Lung (tissue), 12 donors: ENCODE data around the gene HS6ST3. TPM values are rescaled to one million over a fixed set of nuclear protein-coding genes. Genes with fewer than 3 reads are reported as not detected.

Source experiments
- ATAC-seq: fragments of 200-7000 bp; cut with Tn5 transposase; one replicate; pipeline ENCODE4 v1.9.1; 2020; ENCODE audit warnings: moderate number of reproducible peaks; ENCODE audit not compliant: insufficient read depth, low FRiP score
- DNase-seq, 3 donors: peaks; one replicate each; pipeline ENCODE4 v3.0.0-alpha.2; 2013 to 2017
- H3K27ac ChIP-seq, 2 donors: one replicate each; pipeline ENCODE4 v1.5.1; 2013; ENCODE audit warnings: mild to moderate bottlenecking in 2 of 2, moderate library complexity in 2 of 2, control low read depth in 1 of 2, inconsistent platforms in 1 of 2, low read depth in 1 of 2, low read length in 1 of 2
- H3K27me3 ChIP-seq, 3 donors: one replicate each; pipeline ENCODE4 v1.5.1; 2013; ENCODE audit warnings: low read length in 2 of 3; ENCODE audit not compliant: control insufficient read depth in 3 of 3, insufficient read depth in 3 of 3
- H3K36me3 ChIP-seq, 4 donors: one replicate each; pipeline ENCODE4 v1.5.1; 2013; ENCODE audit warnings: low read length in 4 of 4, mild to moderate bottlenecking in 1 of 4, moderate library complexity in 1 of 4; ENCODE audit not compliant: control insufficient read depth in 4 of 4, insufficient read depth in 4 of 4
- H3K4me1 ChIP-seq, 5 donors: one replicate each; pipeline ENCODE4 v1.5.1; 2013; ENCODE audit warnings: low read length in 5 of 5, mild to moderate bottlenecking in 2 of 5, moderate library complexity in 1 of 5; ENCODE audit not compliant: control insufficient read depth in 5 of 5, insufficient read depth in 5 of 5
- H3K4me3 ChIP-seq: one replicate; pipeline ENCODE4 v1.5.1; 2013; ENCODE audit warnings: mild to moderate bottlenecking, control low read depth, moderate library complexity
- H3K9ac ChIP-seq, 2 donors: one replicate each; pipeline ENCODE4 v1.5.1; 2013; ENCODE audit warnings: low read length in 2 of 2, control low read depth in 1 of 2; ENCODE audit not compliant: insufficient read depth in 1 of 2
- H3K9me3 ChIP-seq, 4 donors: one replicate each; pipeline ENCODE4 v1.5.1; 2013; ENCODE audit warnings: low read length in 3 of 4, mild to moderate bottlenecking in 1 of 4, moderate library complexity in 1 of 4; ENCODE audit not compliant: control insufficient read depth in 4 of 4, insufficient read depth in 3 of 4
- WGBS, 2 donors: extraction: QIAGEN DNeasy Blood & Tissue Kit; methylation state at CpG; one replicate each; pipeline ENCODE4 v1.1.7; 2013; 5-methylcytosine and 5-hydroxymethylcytosine counted together
- polyA plus RNA-seq, 2 donors: library from polyadenylated mRNA; stranded (reverse); fragments of 200-250 nt; gene quantifications; one replicate each; pipeline ENCODE4 v1.2.1, GENCODE V29; 2013
- total RNA-seq, 2 donors: library from RNA; depleted of rRNA in 1 of 2; stranded (reverse); fragments of >200 nt in 1 of 2; gene quantifications; one replicate each; pipeline ENCODE4 v1.2.1, GENCODE V29; 2014 to 2021
- TF ChIP-seq, protein P1 (sequence below): IDR thresholded peaks from 2 replicates; pipeline ENCODE4 v1.5.1; 2012; ENCODE audit warnings: mild to moderate bottlenecking; ENCODE audit errors: control extremely low read depth, extremely low read depth
- donor health status: control.
- donor health status: control.
- donor health status: Bipolar disorder and iron deficiency.
- donor health status: healthy.
- donor health status: DM: yes; HTN: yes; CAD: no.

Gene HS6ST3
- total and polyA plus RNA-seq, 4 donors: 0.01 to 0.17 (median 0.04) TPM

DNA sequence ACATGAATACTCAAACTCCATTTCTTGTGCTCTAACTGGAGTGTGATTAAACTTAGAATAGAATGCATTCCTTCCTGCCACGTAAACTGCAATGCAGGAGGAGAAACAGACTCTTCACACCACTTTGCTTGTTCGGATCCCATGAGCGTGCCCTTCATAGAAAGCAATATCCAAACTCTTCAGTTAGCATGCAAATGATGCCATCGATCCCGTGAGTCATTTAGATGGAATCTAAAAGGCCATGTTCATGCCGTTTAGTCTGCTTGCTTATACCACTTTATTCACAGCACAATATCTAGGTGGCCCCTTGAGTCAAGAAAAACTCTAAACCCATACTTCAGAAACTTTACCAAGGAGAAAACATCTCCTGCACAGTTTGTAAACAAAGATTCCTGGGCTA lies 678.6 kb downstream of the HS6ST3 start:
- Histone ChIP-seq H3K9me3 (no peaks in the 10 kb centered on the region), H3K27me3 (no peaks in the 10 kb centered on the region), H3K4me1 (no peaks in the 10 kb centered on the region), H3K9ac (no peak overlapping the region), H3K4me3 (no peak overlapping the region), H3K36me3 (no peaks in the 10 kb centered on the region), H3K27ac (no peak overlapping the region)
- ATAC-seq (no peak), DNase-seq (no peak)
- TF ChIP-seq, protein P1, sequence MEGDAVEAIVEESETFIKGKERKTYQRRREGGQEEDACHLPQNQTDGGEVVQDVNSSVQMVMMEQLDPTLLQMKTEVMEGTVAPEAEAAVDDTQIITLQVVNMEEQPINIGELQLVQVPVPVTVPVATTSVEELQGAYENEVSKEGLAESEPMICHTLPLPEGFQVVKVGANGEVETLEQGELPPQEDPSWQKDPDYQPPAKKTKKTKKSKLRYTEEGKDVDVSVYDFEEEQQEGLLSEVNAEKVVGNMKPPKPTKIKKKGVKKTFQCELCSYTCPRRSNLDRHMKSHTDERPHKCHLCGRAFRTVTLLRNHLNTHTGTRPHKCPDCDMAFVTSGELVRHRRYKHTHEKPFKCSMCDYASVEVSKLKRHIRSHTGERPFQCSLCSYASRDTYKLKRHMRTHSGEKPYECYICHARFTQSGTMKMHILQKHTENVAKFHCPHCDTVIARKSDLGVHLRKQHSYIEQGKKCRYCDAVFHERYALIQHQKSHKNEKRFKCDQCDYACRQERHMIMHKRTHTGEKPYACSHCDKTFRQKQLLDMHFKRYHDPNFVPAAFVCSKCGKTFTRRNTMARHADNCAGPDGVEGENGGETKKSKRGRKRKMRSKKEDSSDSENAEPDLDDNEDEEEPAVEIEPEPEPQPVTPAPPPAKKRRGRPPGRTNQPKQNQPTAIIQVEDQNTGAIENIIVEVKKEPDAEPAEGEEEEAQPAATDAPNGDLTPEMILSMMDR: no peak
- WGBS, 2 donors: 86 to 89% methylated on average over 6 of the region's 6 CpGs

GRCh38 chr13:96769874-96770273 lies 680.0 kb downstream of the HS6ST3 start:
- Histone ChIP-seq H3K4me3 (no peak overlapping the region), H3K9ac (no peak overlapping the region), H3K27ac (no peak overlapping the region), H3K27me3 (no peaks in the 10 kb centered on the region), H3K36me3 (no peaks in the 10 kb centered on the region), H3K4me1 (no peaks in the 10 kb centered on the region), H3K9me3 (no peaks in the 10 kb centered on the region)
- WGBS, 2 donors: 24 to 66% methylated on average over 1 of the region's 1 CpG
- TF ChIP-seq, protein P1: no peak
- DNase-seq (peak in 2 of 3 donors; percentile 16 to 19), ATAC-seq (no peak)

DNA sequence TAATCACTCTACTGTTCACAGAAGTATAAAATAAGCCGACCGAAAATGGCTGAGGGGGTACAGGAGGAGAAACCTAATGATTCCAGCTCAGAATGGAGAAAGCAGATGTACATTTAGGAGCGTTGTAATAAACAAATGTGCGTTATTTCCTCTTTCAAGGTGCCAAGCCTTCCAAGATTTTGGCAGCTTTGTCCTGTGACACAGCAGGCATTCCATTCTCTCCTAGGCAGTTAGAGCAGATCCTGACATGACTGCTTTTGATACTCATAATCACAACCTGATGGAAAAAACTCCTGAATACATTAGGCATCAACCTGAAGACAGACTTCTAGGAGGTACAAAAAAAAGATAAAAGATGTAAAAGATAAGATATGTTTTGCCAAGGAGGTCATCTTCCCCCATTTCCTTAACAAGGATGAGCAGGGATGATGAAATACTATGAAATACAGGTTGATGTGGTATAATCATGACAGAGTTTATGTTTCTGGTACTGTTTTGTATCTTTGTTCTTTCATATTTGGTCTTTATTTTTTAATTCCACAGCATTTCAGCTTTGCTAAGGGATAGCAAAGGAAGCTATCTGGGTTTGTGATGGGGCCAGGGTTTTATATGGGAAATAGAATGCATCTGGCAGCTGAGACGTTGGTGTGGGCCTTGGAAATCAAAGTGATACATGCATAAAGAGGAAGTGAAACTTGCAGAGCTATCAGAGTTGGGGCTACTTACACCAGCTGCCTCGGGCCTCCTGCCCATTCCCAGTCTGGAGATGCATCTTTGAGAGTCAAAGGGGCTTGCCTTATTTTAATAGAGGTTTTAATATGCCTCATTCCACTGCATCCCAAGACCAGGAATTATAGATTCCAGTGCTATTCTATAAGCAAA lies 681.8 kb downstream of the HS6ST3 start:
- no peak overlapping the region for H3K9ac ChIP-seq
- TF ChIP-seq, protein P1: no peak
- H3K36me3 ChIP-seq: no peaks in the 10 kb centered on the region
- H3K27ac ChIP-seq: no peak overlapping the region
- H3K4me3 ChIP-seq: no peak overlapping the region
- H3K4me1 ChIP-seq: no peaks in the 10 kb centered on the region
- no peaks in the 10 kb centered on the region for H3K27me3 ChIP-seq
- ATAC-seq (no peak), DNase-seq (peak in 1 of 3 donors; percentile 17)
- H3K9me3 ChIP-seq: no peaks in the 10 kb centered on the region
- WGBS, 2 donors: 62 to 64% methylated on average over 6 of the region's 6 CpGs
